Activated CD4-positive, alpha-beta memory T cell treated with anti-CD3 and anti-CD28 coated beads, Interleukin-2, amount 10 ng/mL, durations not matched to agents 7 days and 5 days (primary cell): ENCODE measurements around the gene KIAA0232. TPM values are rescaled to one million over a fixed set of nuclear protein-coding genes. Genes with fewer than 3 reads are reported as not detected.

Experiments
- CTCF ChIA-PET: fragments of 350-600 bp; sonication (Branson Sonifier 250); formaldehyde crosslinking; loops from one replicate; lab custom pipeline; 2021; ENCODE audit warnings: antibody characterized with exemption, inconsistent platforms; lab: Charles Lee
- POLR2A ChIA-PET: fragments of 350-600 bp; sonication (Branson Sonifier 250); formaldehyde crosslinking; loops from one replicate; lab custom pipeline; 2021; ENCODE audit warnings: antibody characterized with exemption; lab: Charles Lee
- DNase-seq: peaks from one replicate; pipeline ENCODE4 v3.0.0-alpha.2; 2020
- H3K27ac Mint-ChIP-seq: one replicate; pipeline ENCODE4 v1.8.0; 2021; ENCODE audit warnings: mild to moderate bottlenecking, mixed read lengths
- H3K27me3 Mint-ChIP-seq: one replicate; pipeline ENCODE4 v1.8.0; 2021; ENCODE audit warnings: mixed read lengths
- H3K36me3 Mint-ChIP-seq: one replicate; pipeline ENCODE4 v1.8.0; 2021; ENCODE audit warnings: low read depth, mixed read lengths
- H3K4me1 Mint-ChIP-seq: one replicate; pipeline ENCODE4 v1.8.0; 2021; ENCODE audit warnings: mixed read lengths
- H3K4me3 Mint-ChIP-seq: one replicate; pipeline ENCODE4 v1.8.0; 2021; ENCODE audit warnings: mild to moderate bottlenecking, mixed read lengths
- H3K9me3 Mint-ChIP-seq: one replicate; pipeline ENCODE4 v1.8.0; 2021; ENCODE audit warnings: mixed read lengths
- total RNA-seq, 2 experiments: library from RNA; stranded (reverse); gene quantifications; one replicate each; pipeline ENCODE4 v1.2.3, GENCODE V29; 2021

Gene KIAA0232
- 10 to 100 TPM; 23.2 to 24.1 TPM for total RNA-seq

- H3K36me3 Mint-ChIP-seq = peaks cover 11% of the 10 kb centered on the region
Measured at GRCh38 chr4:6782147-6782845, at the start of gene KIAA0232. TSS of gene KIAA0232 (plus strand) at chr4:6782727. CDS start at chr4:6824454, 41,727 bp downstream.

GRCh38 chr4:6733358-6734164 lies 49.0 kb upstream of the KIAA0232 start:
- Mint-ChIP-seq H3K27ac (no peak overlapping the region), H3K27me3 (peaks cover 6% of the 10 kb centered on the region)
- CTCF ChIA-PET = interaction anchor here (2.4 kb wide), 1 partner anchor 140 kb away, joined by 9 read pairs; no protein-coding TSS in a partner anchor

More at GRCh38 chr4:6782147-6782845, at the start of gene KIAA0232:
- peak; percentile 90 for DNase-seq
- Mint-ChIP-seq H3K4me3 (peak within 1 kb of the TSS; percentile 79), H3K9me3 (no peaks in the 10 kb centered on the region), H3K4me1 (peaks cover 60% of the 10 kb centered on the region), H3K27ac (peak within 1 kb of the TSS; percentile 79), H3K27me3 (peaks cover 2% of the 10 kb centered on the region)
- ChIA-PET POLR2A (interaction anchor here (0.9 to 3.8 kb wide), 12 partner anchors 14 to 141 kb away, joined by 3 to 16 read pairs (median 4); partner anchors contain the start of genes BLOC1S4 and TBC1D14), CTCF (interaction anchor here (1.0 to 3.0 kb wide), 3 partner anchors 14 to 91 kb away, joined by 3 to 9 read pairs (median 4); no protein-coding TSS in a partner anchor)

GRCh38 chr4:6734165-6734786 lies 48.3 kb upstream of the KIAA0232 start:
- no peaks in the 10 kb centered on the region for H3K4me1 Mint-ChIP-seq
- H3K9me3 Mint-ChIP-seq = no peaks in the 10 kb centered on the region
- H3K36me3 Mint-ChIP-seq = no peaks in the 10 kb centered on the region
- CTCF ChIA-PET = interaction anchor here (1.5 to 2.4 kb wide), 2 partner anchors 9 to 139 kb away, joined by 4 to 9 read pairs; no protein-coding TSS in a partner anchor
- DNase-seq = no peak
- no peak overlapping the region for H3K27ac Mint-ChIP-seq
- H3K4me3 Mint-ChIP-seq = no peak overlapping the region
- POLR2A ChIA-PET = interaction anchor here (1.0 kb wide), 1 partner anchor 17 kb away, joined by 3 read pairs; no protein-coding TSS in a partner anchor
- peaks cover 6% of the 10 kb centered on the region for H3K27me3 Mint-ChIP-seq

More at GRCh38 chr4:6733358-6734164, 49.0 kb upstream of the KIAA0232 start:
- no peaks in the 10 kb centered on the region for H3K4me1 Mint-ChIP-seq
- H3K4me3 Mint-ChIP-seq = no peak overlapping the region
- no peaks in the 10 kb centered on the region for H3K36me3 Mint-ChIP-seq
- POLR2A ChIA-PET = no interaction called here
- H3K9me3 Mint-ChIP-seq = no peaks in the 10 kb centered on the region
- DNase-seq = no peak

- Mint-ChIP-seq H3K9me3 (no peaks in the 10 kb centered on the region), H3K27ac (no peak overlapping the region), H3K27me3 (peaks cover 6% of the 10 kb centered on the region), H3K36me3 (no peaks in the 10 kb centered on the region), H3K4me3 (no peak overlapping the region), H3K4me1 (peaks cover 10% of the 10 kb centered on the region)
- ChIA-PET CTCF (no interaction called here), POLR2A (no interaction called here)
- DNase-seq = no peak
Measured at GRCh38 chr4:6739920-6740319, 42.6 kb upstream of the KIAA0232 start.

- Mint-ChIP-seq H3K27ac (no peak overlapping the region), H3K4me3 (no peak overlapping the region), H3K9me3 (no peaks in the 10 kb centered on the region), H3K36me3 (no peaks in the 10 kb centered on the region), H3K27me3 (peaks cover 7% of the 10 kb centered on the region), H3K4me1 (peaks cover 12% of the 10 kb centered on the region)
- ChIA-PET CTCF (no interaction called here), POLR2A (no interaction called here)
- no peak for DNase-seq
Measured at GRCh38 chr4:6740347-6740746, 42.2 kb upstream of the KIAA0232 start.

GRCh38 chr4:6742507-6742906 lies 40.0 kb upstream of the KIAA0232 start:
- no peak for DNase-seq
- CTCF ChIA-PET = interaction anchor here (1.6 kb wide), 1 partner anchor 131 kb away, joined by 4 read pairs; no protein-coding TSS in a partner anchor
- H3K9me3 Mint-ChIP-seq = no peaks in the 10 kb centered on the region
- H3K4me1 Mint-ChIP-seq = peaks cover 12% of the 10 kb centered on the region
- H3K27me3 Mint-ChIP-seq = peaks cover 5% of the 10 kb centered on the region
- no peak overlapping the region for H3K4me3 Mint-ChIP-seq
- H3K36me3 Mint-ChIP-seq = no peaks in the 10 kb centered on the region
- POLR2A ChIA-PET = no interaction called here
- H3K27ac Mint-ChIP-seq = no peak overlapping the region

GRCh38 chr4:6742989-6743388 lies 39.5 kb upstream of the KIAA0232 start:
- DNase-seq = no peak
- Mint-ChIP-seq H3K4me1 (peaks cover 12% of the 10 kb centered on the region), H3K27me3 (peaks cover 4% of the 10 kb centered on the region), H3K4me3 (no peak overlapping the region), H3K36me3 (no peaks in the 10 kb centered on the region), H3K9me3 (no peaks in the 10 kb centered on the region), H3K27ac (no peak overlapping the region)
- ChIA-PET POLR2A (no interaction called here), CTCF (interaction anchor here (0.7 to 1.6 kb wide), 3 partner anchors 8 to 1250 kb away, joined by 4 read pairs; no protein-coding TSS in a partner anchor)

- Mint-ChIP-seq H3K4me3 (no peak overlapping the region), H3K27ac (no peak overlapping the region), H3K9me3 (no peaks in the 10 kb centered on the region), H3K27me3 (peaks cover 2% of the 10 kb centered on the region), H3K4me1 (peaks cover 20% of the 10 kb centered on the region), H3K36me3 (no peaks in the 10 kb centered on the region)
- DNase-seq = no peak
- ChIA-PET POLR2A (no interaction called here), CTCF (interaction anchor here (0.6 kb wide), 1 partner anchor 20 kb away, joined by 3 read pairs; no protein-coding TSS in a partner anchor)
Measured at GRCh38 chr4:6746721-6747293, 35.7 kb upstream of the KIAA0232 start.

GRCh38 chr4:6747294-6748051 lies 35.1 kb upstream of the KIAA0232 start:
- Mint-ChIP-seq H3K36me3 (no peaks in the 10 kb centered on the region), H3K4me1 (peaks cover 21% of the 10 kb centered on the region), H3K9me3 (no peaks in the 10 kb centered on the region), H3K27ac (no peak overlapping the region), H3K4me3 (no peak overlapping the region), H3K27me3 (peaks cover 2% of the 10 kb centered on the region)
- DNase-seq = no peak
- CTCF ChIA-PET = interaction anchor here (0.6 to 2.6 kb wide), 2 partner anchors 20 to 126 kb away, joined by 3 to 7 read pairs; no protein-coding TSS in a partner anchor
- POLR2A ChIA-PET = no interaction called here

GRCh38 chr4:6748286-6748685 lies 34.2 kb upstream of the KIAA0232 start:
- ChIA-PET POLR2A (no interaction called here), CTCF (interaction anchor here (2.6 kb wide), 1 partner anchor 125 kb away, joined by 7 read pairs; no protein-coding TSS in a partner anchor)
- H3K27ac Mint-ChIP-seq = no peak overlapping the region
- no peaks in the 10 kb centered on the region for H3K36me3 Mint-ChIP-seq
- H3K27me3 Mint-ChIP-seq = peaks cover 2% of the 10 kb centered on the region
- H3K4me1 Mint-ChIP-seq = peaks cover 18% of the 10 kb centered on the region
- no peak for DNase-seq
- H3K4me3 Mint-ChIP-seq = no peak overlapping the region
- no peaks in the 10 kb centered on the region for H3K9me3 Mint-ChIP-seq

- DNase-seq = no peak
- ChIA-PET POLR2A (interaction anchor here (1.3 kb wide), 1 partner anchor 60 kb away, joined by 3 read pairs; no protein-coding TSS in a partner anchor), CTCF (interaction anchor here (0.9 to 2.6 kb wide), 2 partner anchors 29 to 124 kb away, joined by 3 to 7 read pairs; no protein-coding TSS in a partner anchor)
- no peak overlapping the region for H3K4me3 Mint-ChIP-seq
- H3K27ac Mint-ChIP-seq = no peak overlapping the region
- no peaks in the 10 kb centered on the region for H3K9me3 Mint-ChIP-seq
- no peaks in the 10 kb centered on the region for H3K36me3 Mint-ChIP-seq
- H3K4me1 Mint-ChIP-seq = peaks cover 18% of the 10 kb centered on the region
- H3K27me3 Mint-ChIP-seq = peaks cover 2% of the 10 kb centered on the region
Measured at GRCh38 chr4:6749340-6750171, 33.0 kb upstream of the KIAA0232 start.
